GM12891 (cell line): Measurements from ENCODE around the gene COQ3.

Source experiments
- DNase-seq: peaks from one replicate; pipeline ENCODE4 v3.0.0; 2011; ENCODE audit warnings: low spot score; ENCODE audit not compliant: insufficient read length
- FAIRE-seq: peaks from 2 replicates; lab custom pipeline; 2011; peaks lifted over from hg19 to GRCh38; lab: Jason Lieb, UNC
- PAX5 ChIP-seq: IDR thresholded peaks from 2 replicates; pipeline ENCODE4 v1.6.1; 2011; ENCODE audit warnings: low read length, moderate library complexity, mild to moderate bottlenecking; ENCODE audit not compliant: insufficient read depth, severe bottlenecking
- POLR2A ChIP-seq: IDR thresholded peaks from 2 replicates; pipeline ENCODE4 v1.6.1; 2011; ENCODE audit warnings: low read depth, low read length, control low read depth
- POLR2AphosphoS5 ChIP-seq: IDR thresholded peaks from 2 replicates; pipeline ENCODE4 v1.6.1; 2011; ENCODE audit warnings: low read depth, low read length, control low read depth
- POU2F2 ChIP-seq: IDR thresholded peaks from 2 replicates; pipeline ENCODE4 v1.6.1; 2011; ENCODE audit warnings: low read depth, mild to moderate bottlenecking, control low read depth, low read length, moderate library complexity
- SPI1 ChIP-seq: IDR thresholded peaks from 2 replicates; pipeline ENCODE4 v1.6.1; 2011; ENCODE audit warnings: low read depth, low read length, control low read depth
- TAF1 ChIP-seq: IDR thresholded peaks from 2 replicates; pipeline ENCODE4 v1.6.1; 2011; ENCODE audit warnings: low read depth, low read length, control low read depth

The COQ3 gene

GRCh38 chr6:99393366-99393697 lies 663 bp downstream of the COQ3 start:
- TF ChIP-seq POU2F2 (no peak), POLR2AphosphoS5 (no peak), POLR2A (no peak), SPI1 (no peak)
- peak; percentile 2 for DNase-seq
- FAIRE-seq: no peak

- DNase-seq (no peak), FAIRE-seq (no peak)
- TF ChIP-seq POU2F2 (no peak), PAX5 (no peak), POLR2A (no peak)
Observed at GRCh38 chr6:99390896-99391295, 3.1 kb downstream of the COQ3 start.

GRCh38 chr6:99384507-99384906 lies 9.5 kb downstream of the COQ3 start:
- DNase-seq: no peak
- FAIRE-seq: no peak
- TF ChIP-seq POLR2AphosphoS5 (no peak), POLR2A (no peak), TAF1 (no peak), POU2F2 (no peak), SPI1 (no peak), PAX5 (no peak)

- TF ChIP-seq POLR2A: no peak
- no peak for TF ChIP-seq POLR2AphosphoS5
- TF ChIP-seq PAX5: no peak
- TF ChIP-seq SPI1: no peak
- TF ChIP-seq TAF1: no peak
- no peak for TF ChIP-seq POU2F2
- no peak for FAIRE-seq
- DNase-seq: no peak
Observed at GRCh38 chr6:99378636-99379035, 15.4 kb downstream of the COQ3 start.

GRCh38 chr6:99369533-99369932 lies 24.5 kb downstream of the COQ3 start:
- DNase-seq: no peak
- TF ChIP-seq PAX5: no peak
- no peak for TF ChIP-seq POU2F2
- TF ChIP-seq POLR2AphosphoS5: no peak
- TF ChIP-seq TAF1: no peak
- no peak for TF ChIP-seq SPI1
- TF ChIP-seq POLR2A: no peak
- FAIRE-seq: no peak

- DNase-seq (no peak), FAIRE-seq (no peak)
Observed at GRCh38 chr6:99366852-99367251, 27.1 kb downstream of the COQ3 start.

GRCh38 chr6:99364026-99364425 lies 30.0 kb downstream of the COQ3 start:
- DNase-seq (no peak), FAIRE-seq (peak; percentile 52)

More at GRCh38 chr6:99366852-99367251, 27.1 kb downstream of the COQ3 start:
- no peak for TF ChIP-seq PAX5
- TF ChIP-seq POLR2AphosphoS5: no peak
- TF ChIP-seq POU2F2: no peak
- no peak for TF ChIP-seq TAF1
- TF ChIP-seq SPI1: no peak
- TF ChIP-seq POLR2A: no peak

GRCh38 chr6:99362678-99363268 lies 31.2 kb downstream of the COQ3 start:
- TF ChIP-seq POLR2AphosphoS5 (no peak), PAX5 (no peak), POU2F2 (no peak), POLR2A (no peak), SPI1 (no peak), TAF1 (no peak)
- FAIRE-seq: peak; percentile 23
- no peak for DNase-seq

More at GRCh38 chr6:99364026-99364425, 30.0 kb downstream of the COQ3 start:
- TF ChIP-seq SPI1 (no peak), TAF1 (no peak)

GRCh38 chr6:99359800-99360199 lies 34.2 kb downstream of the COQ3 start:
- no peak for DNase-seq
- TF ChIP-seq POLR2AphosphoS5 (no peak), SPI1 (no peak), POLR2A (no peak), TAF1 (no peak), PAX5 (no peak)
- FAIRE-seq: no peak

- TF ChIP-seq POU2F2 (no peak), POLR2AphosphoS5 (no peak), TAF1 (no peak), SPI1 (no peak), POLR2A (no peak), PAX5 (no peak)
- DNase-seq: no peak
- FAIRE-seq: no peak
Observed at GRCh38 chr6:99356641-99357040, 37.4 kb downstream of the COQ3 start.

- TF ChIP-seq POLR2AphosphoS5: no peak
- TF ChIP-seq TAF1: no peak
- no peak for TF ChIP-seq POU2F2
- TF ChIP-seq PAX5: no peak
- TF ChIP-seq POLR2A: no peak
- DNase-seq (no peak), FAIRE-seq (no peak)
Observed at GRCh38 chr6:99354983-99355382, 39.0 kb downstream of the COQ3 start.
